Naive thymus-derived CD4-positive, alpha-beta T cell (primary cell): ENCODE results near the gene RSPH1. TPM values are rescaled to one million over a fixed set of nuclear protein-coding genes. Genes with fewer than 3 reads are reported as not detected.

Source experiments
- ATAC-seq: fragments of 150-1000 bp; cut with Tn5 transposase; 2 replicates; pipeline ENCODE4 v1.10.0; 2021; ENCODE audit warnings: mild to moderate bottlenecking, moderate library complexity
- CTCF ChIA-PET: fragments of 350-600 bp; sonication (Branson Sonifier 250); formaldehyde crosslinking; loops from one replicate; lab custom pipeline; 2021; ENCODE audit warnings: antibody characterized with exemption; lab: Charles Lee
- POLR2A ChIA-PET: fragments of 350-600 bp; sonication (Branson Sonifier 250); formaldehyde crosslinking; loops from one replicate; lab custom pipeline; 2021; ENCODE audit warnings: antibody characterized with exemption, inconsistent platforms; lab: Charles Lee
- DNase-seq, 9 donors: peaks; one replicate each; pipeline versions ENCODE4 v3.0.0 to v3.0.0-alpha.2; 2020 to 2022; ENCODE audit warnings: mixed read lengths in 1 of 9
- H3K27ac ChIP-seq: one replicate; pipeline ENCODE4 v1.7.0; 2013; ENCODE audit warnings: mild to moderate bottlenecking, low read depth, low read length, moderate library complexity
- H3K27me3 ChIP-seq, 2 donors: one replicate each; pipeline ENCODE4 v1.7.0; 2013; ENCODE audit warnings: low read length in 2 of 2, mild to moderate bottlenecking in 2 of 2, moderate library complexity in 2 of 2; ENCODE audit not compliant: control insufficient read depth in 2 of 2, insufficient read depth in 2 of 2
- H3K36me3 ChIP-seq, 3 experiments: 1 replicate in 2 of 3; 2 replicates in 1 of 3; pipeline ENCODE4 v1.7.0; 2013; ENCODE audit warnings: low read length in 3 of 3, mild to moderate bottlenecking in 3 of 3, moderate library complexity in 1 of 3; ENCODE audit not compliant: insufficient read depth in 3 of 3, control insufficient read depth in 2 of 3
- H3K4me1 ChIP-seq, 2 donors: one replicate each; pipeline ENCODE4 v1.7.0; 2013; ENCODE audit warnings: low read length in 2 of 2, mild to moderate bottlenecking in 2 of 2, moderate library complexity in 1 of 2; ENCODE audit not compliant: control insufficient read depth in 2 of 2, insufficient read depth in 2 of 2
- H3K4me3 ChIP-seq: 2 replicates; pipeline ENCODE4 v1.7.0; 2013; ENCODE audit warnings: mild to moderate bottlenecking, low read length
- H3K9me3 ChIP-seq, 3 experiments: 1 replicate in 2 of 3; 2 replicates in 1 of 3; pipeline ENCODE4 v1.7.0; 2013; ENCODE audit warnings: low read length in 3 of 3; ENCODE audit not compliant: control insufficient read depth in 2 of 3
- H3K27ac Mint-ChIP-seq, 9 donors: one replicate each; pipeline ENCODE4 v1.8.0; 2020 to 2022; ENCODE audit warnings: mixed read lengths in 9 of 9, mild to moderate bottlenecking in 8 of 9, moderate library complexity in 5 of 9, inconsistent platforms in 2 of 9
- H3K27me3 Mint-ChIP-seq, 5 donors: one replicate each; pipeline ENCODE4 v1.8.0; 2021 to 2022; ENCODE audit warnings: mixed read lengths in 5 of 5, mild to moderate bottlenecking in 1 of 5
- H3K36me3 Mint-ChIP-seq, 5 donors: one replicate each; pipeline ENCODE4 v1.8.0; 2020 to 2022; ENCODE audit warnings: mixed read lengths in 5 of 5, mild to moderate bottlenecking in 3 of 5, inconsistent platforms in 1 of 5
- H3K4me1 Mint-ChIP-seq, 7 donors: one replicate each; pipeline ENCODE4 v1.8.0; 2020 to 2022; ENCODE audit warnings: mixed read lengths in 7 of 7, mild to moderate bottlenecking in 3 of 7, inconsistent platforms in 1 of 7
- H3K4me3 Mint-ChIP-seq, 10 donors: one replicate each; pipeline ENCODE4 v1.8.0; 2020 to 2022; ENCODE audit warnings: mild to moderate bottlenecking in 10 of 10, mixed read lengths in 10 of 10, moderate library complexity in 6 of 10, inconsistent platforms in 2 of 10
- H3K9me3 Mint-ChIP-seq, 11 donors: one replicate each; pipeline ENCODE4 v1.8.0; 2020 to 2022; ENCODE audit warnings: mixed read lengths in 11 of 11, mild to moderate bottlenecking in 4 of 11, inconsistent platforms in 1 of 11, moderate library complexity in 1 of 11
- intact Hi-C, 2 donors: fragments of 100-400 bp; cut with micrococcal nuclease; formaldehyde crosslinking; loops; one replicate each; pipeline ENCODE4 v1.15.1; 2023
- polyA plus RNA-seq, 2 donors: library from polyadenylated mRNA; unstranded; fragments of 300-500 nt; fragmentation: Illumina TruSeq; gene quantifications; one replicate each; pipeline ENCODE4 v1.2.3, GENCODE V29; 2021
- total RNA-seq, 6 experiments: library from RNA in 5 of 6; stranded (reverse) in 5 of 6; gene quantifications; 1 replicate in 5 of 6; 2 replicates in 1 of 6; pipeline ENCODE4 v1.2.3 and lab custom pipeline; 2021 to 2026

Gene RSPH1
- total and polyA plus RNA-seq, 7 experiments from 2014 or later: 0.27 to 0.40 TPM; not detected in 5

DNA sequence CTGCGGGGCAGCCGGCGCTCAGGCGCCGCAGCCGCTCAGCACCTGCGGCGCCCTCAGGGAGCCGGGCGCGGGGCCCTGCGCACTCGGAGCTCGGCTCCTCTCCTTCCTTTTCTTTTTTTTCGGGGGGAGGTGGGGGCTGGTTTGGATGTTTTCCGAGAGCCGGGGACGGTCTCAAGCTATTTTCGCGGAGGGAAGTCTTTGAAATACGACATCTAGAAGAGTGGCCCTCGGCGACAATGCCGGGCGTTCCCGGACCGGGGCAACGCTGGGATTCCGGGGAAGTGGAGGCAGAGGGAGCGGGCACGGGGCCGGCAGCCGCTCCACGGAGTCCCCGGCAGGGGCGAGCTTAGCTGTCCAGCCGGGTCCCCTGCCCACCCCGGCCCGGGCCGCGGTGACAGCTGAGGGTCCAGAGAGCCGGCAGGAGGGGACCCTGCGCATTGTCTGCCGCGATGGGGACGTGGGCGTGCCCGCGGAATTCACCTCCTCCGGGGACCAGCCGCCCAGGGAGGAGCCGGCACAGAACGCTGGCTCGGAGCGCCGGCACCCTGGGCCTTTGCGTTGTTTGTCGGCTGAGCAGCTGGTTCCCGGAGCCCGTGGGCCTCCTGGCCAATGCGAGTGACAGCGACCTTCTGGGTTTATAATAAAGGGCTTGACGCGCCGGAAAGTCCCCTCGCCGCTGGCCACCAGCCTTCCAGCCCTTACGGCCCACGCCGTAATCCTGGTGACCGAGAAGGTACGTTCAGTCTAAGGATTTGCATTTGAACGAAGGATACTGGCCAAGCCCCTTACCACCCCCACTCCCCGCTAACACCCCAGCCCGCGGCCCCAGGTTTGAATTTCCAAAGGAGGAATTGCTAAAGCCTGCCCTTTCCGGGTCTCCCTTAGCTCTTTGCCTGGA is 18.2 kb upstream of the RSPH1 start:
- Mint-ChIP-seq H3K27me3 (peaks cover 0 to 19% (median 0%) of the 10 kb centered on the region in 5 donors), H3K27ac (peak overlapping the region; percentile 58 to 88 (median 84)), H3K4me3 (peak overlapping the region; percentile 76 to 97 (median 89)), H3K4me1 (peaks cover 22 to 45% (median 38%) of the 10 kb centered on the region in 7 donors), H3K36me3 (peaks cover 0 to 14% (median 8%) of the 10 kb centered on the region in 5 donors), H3K9me3 (no peaks in the 10 kb centered on the region)
- intact Hi-C loops: loop anchor here (1.0 to 5.0 kb wide), 6 partner anchors 13 to 463 kb away; partner anchors contain the start of genes RSPH1 (in 2 of the 2) and UBASH3A (in 1 of the 2)
- DNase-seq (peak in 8 of 9 donors; percentile 42 to 76 (median 54)), ATAC-seq (peak; percentile 83)
- Histone ChIP-seq H3K9me3 (no peaks in the 10 kb centered on the region), H3K4me1 (peaks cover 18 to 20% of the 10 kb centered on the region in 2 donors), H3K36me3 (peaks cover 0 to 30% (median 0%) of the 10 kb centered on the region in 3 experiments), H3K27ac (peak overlapping the region; percentile 87), H3K4me3 (peak overlapping the region; percentile 82), H3K27me3 (no peaks in the 10 kb centered on the region)
- ChIA-PET POLR2A (interaction anchor here (0.6 to 2.0 kb wide), 8 partner anchors 9 to 111 kb away, joined by 3 to 13 read pairs (median 4); partner anchors contain the start of gene UBASH3A), CTCF (interaction anchor here (0.6 kb wide), 1 partner anchor 64 kb away, joined by 4 read pairs; no protein-coding TSS in a partner anchor)

DNA sequence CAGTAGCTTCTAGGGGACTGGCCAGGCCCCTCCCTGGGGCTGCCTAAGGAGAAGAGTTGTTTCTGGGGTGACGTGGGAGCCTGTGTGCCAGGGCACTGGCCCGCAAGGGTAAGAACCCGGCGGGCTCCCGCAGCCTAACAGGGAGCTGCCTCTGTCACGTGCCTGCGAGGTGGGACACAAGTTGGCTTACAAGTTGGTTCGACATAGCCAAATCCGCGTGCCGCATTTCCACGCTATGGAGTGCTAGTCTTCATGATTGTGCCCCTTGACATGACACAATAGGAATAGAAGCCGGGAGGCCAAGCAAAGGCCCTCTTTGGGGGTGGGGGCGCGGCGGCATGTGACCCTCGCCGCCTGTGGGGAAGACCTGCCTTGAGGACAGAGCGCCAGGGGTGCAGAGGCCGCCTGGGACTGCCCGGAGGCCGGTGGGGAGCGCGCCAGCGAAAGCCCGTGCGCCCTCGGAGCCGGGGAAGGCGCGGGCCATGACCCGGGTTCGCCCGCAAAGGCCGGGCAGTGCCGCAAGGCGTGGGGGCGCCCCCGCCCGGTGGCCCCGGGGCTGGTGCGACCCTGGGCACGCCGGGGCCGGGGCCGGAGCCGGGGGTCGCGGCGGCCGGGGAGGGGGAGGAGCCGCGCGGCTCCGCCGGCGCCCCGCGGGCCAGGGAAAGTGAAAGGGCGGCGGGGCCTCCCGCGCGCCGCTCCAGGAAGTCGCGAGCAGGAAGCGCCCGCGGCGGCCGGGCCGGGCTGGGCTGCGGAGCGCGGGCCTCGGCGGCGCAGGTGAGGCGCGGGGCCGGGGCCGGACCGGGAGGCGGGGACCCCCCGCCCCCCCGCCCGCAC is 17.3 kb upstream of the RSPH1 start, which contains the start of gene SLC37A1:
SLC37A1 (plus strand) TSS at position 702 of the 834 bp plus-strand sequence. CDS start 4,603 bp downstream, outside the sequence.
- H3K4me3 Mint-ChIP-seq: peak within 1 kb of the TSS; percentile 76 to 97 (median 90)
- intact Hi-C loops: loop anchor here (1.0 to 5.0 kb wide), 4 partner anchors 14 to 464 kb away; partner anchors contain the start of gene UBASH3A (in 1 of the 2)
- ChIA-PET CTCF (interaction anchor here (0.6 to 0.7 kb wide), 2 partner anchors 17 to 63 kb away, joined by 3 to 4 read pairs; partner anchors contain the start of gene RSPH1), POLR2A (interaction anchor here (0.6 to 2.0 kb wide), 6 partner anchors 14 to 110 kb away, joined by 3 to 13 read pairs (median 4); partner anchors contain the start of gene UBASH3A)
- Histone ChIP-seq H3K36me3 (peaks cover 0 to 21% (median 0%) of the 10 kb centered on the region in 3 experiments), H3K27ac (peak within 1 kb of the TSS; percentile 87), H3K4me1 (peaks cover 18 to 20% of the 10 kb centered on the region in 2 donors), H3K27me3 (no peaks in the 10 kb centered on the region), H3K9me3 (no peaks in the 10 kb centered on the region), H3K4me3 (peak within 1 kb of the TSS; percentile 82)
- H3K27ac Mint-ChIP-seq: peak within 1 kb of the TSS; percentile 84 to 94 (median 88)
- peak in 7 of 9 donors; percentile 36 to 62 (median 50) for DNase-seq
- H3K4me1 Mint-ChIP-seq: peaks cover 22 to 45% (median 38%) of the 10 kb centered on the region in 7 donors
- H3K36me3 Mint-ChIP-seq: peaks cover 0 to 10% (median 3%) of the 10 kb centered on the region in 5 donors
- ATAC-seq: peak; percentile 78
- peaks cover 0 to 19% (median 0%) of the 10 kb centered on the region in 5 donors for H3K27me3 Mint-ChIP-seq
- no peaks in the 10 kb centered on the region for H3K9me3 Mint-ChIP-seq

DNA sequence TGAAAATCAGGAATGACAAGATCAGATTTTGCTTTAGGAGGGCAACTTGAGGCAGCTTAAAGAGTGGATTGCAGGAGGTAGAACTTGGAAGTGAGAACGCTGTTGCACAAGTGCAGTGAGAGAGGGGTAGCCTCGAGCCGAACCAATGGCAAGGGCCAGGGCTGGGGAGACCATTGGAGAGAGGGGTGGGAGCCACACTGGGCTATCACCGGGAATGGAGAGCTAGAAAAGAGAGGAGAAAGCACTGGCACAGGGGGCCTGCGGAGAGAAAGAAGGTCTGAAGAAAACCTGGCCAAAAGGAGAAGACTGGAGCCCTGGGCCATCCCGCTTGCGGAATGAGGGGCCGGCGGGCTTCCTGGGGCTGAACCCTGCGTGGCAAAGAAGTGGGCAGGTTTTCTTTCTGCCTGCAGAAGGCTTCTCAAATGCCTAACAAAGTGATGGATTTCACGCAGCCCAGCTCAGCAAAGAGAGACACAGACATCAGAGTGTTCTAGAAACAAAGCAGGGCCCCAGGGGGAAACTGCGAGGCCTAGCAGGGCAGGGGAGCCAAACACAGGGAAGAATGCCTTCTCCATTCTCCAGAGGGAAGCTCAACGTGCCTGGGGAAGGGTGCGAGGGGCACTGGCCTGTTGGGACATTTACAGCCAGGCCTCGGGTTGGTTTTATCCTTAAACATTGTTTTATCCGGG is 16.5 kb upstream of the RSPH1 start:
- POLR2A ChIA-PET: interaction anchor here (0.6 to 1.4 kb wide), 2 partner anchors 16 to 172 kb away, joined by 4 read pairs; no protein-coding TSS in a partner anchor
- H3K27me3 Mint-ChIP-seq: peaks cover 0 to 22% (median 0%) of the 10 kb centered on the region in 5 donors

DNA sequence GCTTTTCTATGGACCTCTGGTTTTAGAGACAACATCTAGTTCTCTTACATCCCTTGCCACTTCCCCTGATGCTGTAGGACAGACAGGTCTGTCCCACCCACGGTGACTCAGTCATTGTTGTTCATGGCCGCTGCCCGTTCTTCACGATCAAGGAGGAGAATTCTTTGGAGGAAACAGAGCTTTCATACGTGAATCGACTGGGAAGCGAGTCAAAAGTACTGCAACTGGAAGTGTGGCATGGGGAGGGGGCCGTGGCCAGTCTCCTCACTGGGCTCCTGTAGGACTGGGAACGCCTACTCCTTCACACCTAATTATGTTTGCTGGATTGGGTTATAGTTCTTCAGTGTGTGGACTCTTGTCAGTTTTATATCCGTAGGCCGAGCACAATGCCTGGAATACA is 13.2 kb upstream of the RSPH1 start:
- Histone ChIP-seq H3K27ac (no peak overlapping the region), H3K4me3 (no peak overlapping the region), H3K27me3 (no peaks in the 10 kb centered on the region), H3K4me1 (no peaks in the 10 kb centered on the region), H3K9me3 (no peaks in the 10 kb centered on the region), H3K36me3 (peaks cover 0 to 4% (median 0%) of the 10 kb centered on the region in 3 experiments)
- no peaks in the 10 kb centered on the region for H3K36me3 Mint-ChIP-seq
- DNase-seq: peak in 1 of 9 donors; percentile 10
- H3K4me3 Mint-ChIP-seq: no peak overlapping the region
- intact Hi-C loops: no loop called here
- no peaks in the 10 kb centered on the region for H3K9me3 Mint-ChIP-seq
- no peak for ATAC-seq
- ChIA-PET POLR2A (interaction anchor here (0.6 to 1.6 kb wide), 4 partner anchors 18 to 47 kb away, joined by 3 to 4 read pairs (median 4); no protein-coding TSS in a partner anchor), CTCF (no interaction called here)
- H3K27me3 Mint-ChIP-seq: peaks cover 0 to 33% (median 0%) of the 10 kb centered on the region in 5 donors
- H3K27ac Mint-ChIP-seq: peak overlapping the region in 1 of 9 donors; percentile 68
- peaks cover 5 to 16% (median 10%) of the 10 kb centered on the region in 7 donors for H3K4me1 Mint-ChIP-seq

More for the DNA sequence above, 16.5 kb upstream of the RSPH1 start:
- peaks cover 0 to 13% (median 0%) of the 10 kb centered on the region in 3 experiments for H3K36me3 ChIP-seq
- intact Hi-C loops: loop anchor here (1.0 to 5.0 kb wide), 4 partner anchors 15 to 465 kb away; partner anchors contain the start of gene UBASH3A (in 1 of the 2)
- H3K27ac ChIP-seq: peak overlapping the region; percentile 69
- H3K4me1 ChIP-seq: peaks cover 18 to 20% of the 10 kb centered on the region in 2 donors
- Mint-ChIP-seq H3K9me3 (no peaks in the 10 kb centered on the region), H3K4me3 (peak overlapping the region; percentile 71 to 93 (median 86)), H3K27ac (peak overlapping the region in 8 of 9 donors; percentile 73 to 90 (median 84)), H3K4me1 (peaks cover 18 to 39% (median 31%) of the 10 kb centered on the region in 7 donors), H3K36me3 (peaks cover 0 to 8% (median 0%) of the 10 kb centered on the region in 5 donors)
- DNase-seq (no peak), ATAC-seq (no peak)
- CTCF ChIA-PET: interaction anchor here (0.7 kb wide), 1 partner anchor 16 kb away, joined by 3 read pairs; the partner anchor contains the start of gene RSPH1
- no peaks in the 10 kb centered on the region for H3K9me3 ChIP-seq
- no peak overlapping the region for H3K4me3 ChIP-seq
- H3K27me3 ChIP-seq: no peaks in the 10 kb centered on the region

DNA sequence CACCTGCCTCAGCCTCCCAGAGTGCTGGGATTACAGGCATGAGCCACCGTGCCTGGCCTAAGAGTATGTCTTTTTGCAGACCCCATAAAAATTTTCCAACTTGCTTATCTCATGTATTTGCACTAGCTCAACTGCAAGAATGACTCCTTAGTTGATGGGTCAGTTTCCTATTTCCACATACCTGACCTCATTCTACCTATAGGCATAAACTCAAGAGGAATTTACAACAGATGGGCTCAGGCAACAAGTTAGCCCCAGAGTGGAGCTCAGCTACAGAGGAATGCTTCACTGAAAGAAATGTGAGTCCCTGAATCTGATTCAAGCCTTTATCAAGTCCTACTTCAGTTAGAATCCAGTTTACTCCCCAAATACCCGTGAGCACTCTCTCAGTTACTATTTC is 12.3 kb upstream of the RSPH1 start:
- Mint-ChIP-seq H3K4me3 (no peak overlapping the region), H3K27ac (no peak overlapping the region), H3K9me3 (no peaks in the 10 kb centered on the region), H3K27me3 (peaks cover 0 to 33% (median 0%) of the 10 kb centered on the region in 5 donors), H3K4me1 (peaks cover 5 to 22% (median 18%) of the 10 kb centered on the region in 7 donors), H3K36me3 (no peaks in the 10 kb centered on the region)
- H3K4me1 ChIP-seq: peaks cover 0 to 4% of the 10 kb centered on the region in 2 donors
- ATAC-seq (no peak), DNase-seq (no peak)
- H3K9me3 ChIP-seq: no peaks in the 10 kb centered on the region
- intact Hi-C loops: no loop called here
- no peaks in the 10 kb centered on the region for H3K36me3 ChIP-seq
- H3K27me3 ChIP-seq: no peaks in the 10 kb centered on the region
- ChIA-PET CTCF (no interaction called here), POLR2A (interaction anchor here (0.6 to 1.6 kb wide), 3 partner anchors 19 to 21 kb away, joined by 3 to 4 read pairs (median 3); no protein-coding TSS in a partner anchor)
- no peak overlapping the region for H3K27ac ChIP-seq
- no peak overlapping the region for H3K4me3 ChIP-seq
